A549 (cell line): ENCODE data around the gene TMEM123. TPM values are rescaled to one million over a fixed set of nuclear protein-coding genes. Genes with fewer than 3 reads are reported as not detected.

Experiments
- ATAC-seq, 2 experiments: fragments of 200-7000 bp in 1 of 2; fragments of >200 bp in 1 of 2; cut with Nextera tagmentation in 1 of 2; cut with Tn5 transposase in 1 of 2; 3 replicates each; pipeline versions ENCODE4 v1.8.0 to v1.9.1; 2018 to 2020; ENCODE audit warnings: mild to moderate bottlenecking in 1 of 2, moderate library complexity in 1 of 2
- CTCF ChIA-PET: fragments of 300-600 bp; sonication (Branson Sonifier 250); formaldehyde crosslinking; extraction: SDS; loops from one replicate; lab custom pipeline; 2021; ENCODE audit warnings: antibody characterized with exemption, inconsistent platforms; lab: Yijun Ruan, JAX
- POLR2A ChIA-PET: fragments of 350-600 bp; formaldehyde crosslinking; extraction: SDS; loops from one replicate; lab custom pipeline; 2021; ENCODE audit warnings: antibody characterized with exemption, inconsistent platforms; lab: Yijun Ruan, JAX
- DNase-seq, 2 experiments: peaks; one replicate each; pipeline versions ENCODE4 v3.0.0 to v3.0.0-alpha.2; 2011 to 2016; ENCODE audit warnings: low read depth in 1 of 2, low spot score in 1 of 2
- FAIRE-seq: peaks from 2 replicates; lab custom pipeline; 2011; peaks lifted over from hg19 to GRCh38; lab: Jason Lieb, UNC
- H3K27ac ChIP-seq, 2 experiments: fragments of >200 bp; sonication (Bioruptor Twin); formaldehyde crosslinking; 3 replicates each; pipeline ENCODE4 v1.5.1; 2016 to 2017
- H3K4me1 ChIP-seq: fragments of >200 bp; sonication (Bioruptor Twin); formaldehyde crosslinking; 3 replicates; pipeline ENCODE4 v1.6.1; 2016
- H3K4me2 ChIP-seq: fragments of >200 bp; sonication (Bioruptor Twin); formaldehyde crosslinking; 3 replicates; pipeline ENCODE4 v1.6.1; 2016
- H3K4me3 ChIP-seq: fragments of >200 bp; sonication (Bioruptor Twin); formaldehyde crosslinking; 3 replicates; pipeline ENCODE4 v1.5.1; 2016
- H3K9me3 ChIP-seq: fragments of >200 bp; sonication (Bioruptor Twin); formaldehyde crosslinking; 3 replicates; pipeline ENCODE4 v1.6.1; 2016
- CBX2 ChIP-seq: fragments of 200-600 bp; sonication (generic); IDR thresholded peaks from 2 replicates; pipeline ENCODE4 v1.6.1; 2016; ENCODE audit warnings: low read depth, mild to moderate bottlenecking, borderline replicate concordance
- CEBPB ChIP-seq, 2 experiments: fragments of >200 bp in 1 of 2; sonication (Bioruptor Twin) in 1 of 2; formaldehyde crosslinking in 1 of 2; IDR thresholded peaks; 2 replicates each; pipeline ENCODE4 v1.6.1; 2012 to 2016
- CHD4 ChIP-seq: fragments of 200-600 bp; sonication (generic); IDR thresholded peaks from 2 replicates; pipeline ENCODE4 v1.6.1; 2016; ENCODE audit warnings: antibody characterized with exemption, mild to moderate bottlenecking, borderline replicate concordance
- EHMT2 ChIP-seq: fragments of 200-600 bp; sonication (generic); IDR thresholded peaks from 2 replicates; pipeline ENCODE4 v1.6.1; 2016; ENCODE audit warnings: antibody characterized with exemption, low read depth, mild to moderate bottlenecking, moderate library complexity
- ELK1 ChIP-seq: fragments of 150-350 bp; IDR thresholded peaks from 2 replicates; pipeline ENCODE4 v1.6.1; 2014; ENCODE audit warnings: low read depth, mild to moderate bottlenecking, low read length
- FOSL2 ChIP-seq, 2 experiments: fragments of 450-650 bp in 1 of 2; fragments of >200 bp in 1 of 2; sonication (Bioruptor Twin) in 1 of 2; formaldehyde crosslinking; IDR thresholded peaks; 2 replicates each; pipeline versions ENCODE4 v1.5.0 to v1.6.1; 2016 to 2020; ENCODE audit warnings: mild to moderate bottlenecking in 1 of 2, moderate library complexity in 1 of 2
- HDAC2 ChIP-seq: fragments of 200-600 bp; sonication (generic); IDR thresholded peaks from 2 replicates; pipeline ENCODE4 v1.6.1; 2016
- HES2 ChIP-seq: fragments of >200 bp; sonication (Bioruptor Twin); formaldehyde crosslinking; IDR thresholded peaks from 2 replicates; pipeline ENCODE4 v1.6.1; 2016
- JUNB ChIP-seq: fragments of >200 bp; sonication (Bioruptor Twin); formaldehyde crosslinking; IDR thresholded peaks from 2 replicates; pipeline ENCODE4 v1.6.1; 2016
- KDM5A ChIP-seq: fragments of 200-600 bp; sonication (generic); IDR thresholded peaks from 2 replicates; pipeline ENCODE4 v1.6.1; 2016; ENCODE audit warnings: antibody characterized with exemption, mild to moderate bottlenecking
- MAFK ChIP-seq: fragments of 450-650 bp; IDR thresholded peaks from 2 replicates; pipeline ENCODE4 v1.6.1; 2014; ENCODE audit not compliant: partially characterized antibody
- MAX ChIP-seq: IDR thresholded peaks from 2 replicates; pipeline ENCODE4 v1.6.1; 2012
- MAZ ChIP-seq: fragments of 150-350 bp; IDR thresholded peaks from 2 replicates; pipeline ENCODE4 v1.6.1; 2014; ENCODE audit warnings: antibody characterized with exemption, low read depth, low read length, borderline replicate concordance
- NR3C1 ChIP-seq: fragments of >200 bp; sonication (Bioruptor Twin); formaldehyde crosslinking; IDR thresholded peaks from 3 replicates; pipeline ENCODE4 v1.6.1; 2017
- PBX3 ChIP-seq: IDR thresholded peaks from 2 replicates; pipeline ENCODE4 v1.6.1; 2012
- POLR2AphosphoS2 ChIP-seq: conservative IDR thresholded peaks from 2 replicates; pipeline ENCODE4 v1.6.1; 2012; ENCODE audit warnings: low read length, improper control_type of control experiment, inconsistent platforms
- RAD21 ChIP-seq, 2 experiments: fragments of >200 bp in 1 of 2; sonication (Bioruptor Twin) in 1 of 2; formaldehyde crosslinking in 1 of 2; IDR thresholded peaks in 1 of 2; conservative IDR thresholded peaks in 1 of 2; 2 replicates in 1 of 2; 3 replicates in 1 of 2; pipeline ENCODE4 v1.6.1; 2012 to 2018; ENCODE audit warnings: inconsistent platforms in 1 of 2
- RCOR1 ChIP-seq: fragments of 150-350 bp; IDR thresholded peaks from 2 replicates; pipeline ENCODE4 v1.6.1; 2014; ENCODE audit warnings: antibody characterized with exemption, low read length, low read depth
- RFX5 ChIP-seq: fragments of 450-650 bp; IDR thresholded peaks from 2 replicates; pipeline ENCODE4 v1.7.1; 2014; ENCODE audit warnings: antibody characterized with exemption, mild to moderate bottlenecking, moderate library complexity
- SMC3 ChIP-seq: fragments of >200 bp; sonication (Bioruptor Twin); formaldehyde crosslinking; IDR thresholded peaks from 3 replicates; pipeline ENCODE4 v1.6.1; 2018; ENCODE audit warnings: inconsistent platforms
- USF2 ChIP-seq: fragments of 450-650 bp; IDR thresholded peaks from 2 replicates; pipeline ENCODE4 v1.6.1; 2014; ENCODE audit warnings: antibody characterized with exemption
- ZFP36 ChIP-seq: fragments of 450-650 bp; IDR thresholded peaks from 2 replicates; pipeline ENCODE4 v1.6.1; 2014; ENCODE audit warnings: borderline replicate concordance; ENCODE audit not compliant: partially characterized antibody
- ZNF302 ChIP-seq: fragments of 250-450 bp; sonication (Bioruptor Pico); IDR thresholded peaks from 2 replicates; pipeline ENCODE4 v1.9.0; 2021; ENCODE audit warnings: inconsistent platforms, mild to moderate bottlenecking, moderate library complexity
- WGBS: methylation state at CpG from one replicate; pipeline ENCODE4 v1.1.6; 2017; ENCODE audit errors: missing lambda C conversion rate; 5-methylcytosine and 5-hydroxymethylcytosine counted together
- polyA plus RNA-seq, 4 experiments: library from polyadenylated mRNA; depleted of rRNA in 3 of 4; stranded (reverse); fragments of >200 nt; fragmentation: RNase III in 1 of 4; extraction: RNeasy Plus Mini Kit Qiagen cat#74134 plus additional on column Dnase treatment in 1 of 4; gene quantifications; 2 replicates in 3 of 4; 3 replicates in 1 of 4; pipeline ENCODE4 v1.2.3, GENCODE V29; 2011 to 2017
- TF ChIP-seq, protein P1 (sequence below): fragments of >200 bp; sonication (Bioruptor Twin); formaldehyde crosslinking; IDR thresholded peaks from 3 replicates; pipeline ENCODE4 v1.5.1; 2016
- TF ChIP-seq, protein P2 (sequence below): fragments of >200 bp; sonication (Bioruptor Twin); formaldehyde crosslinking; IDR thresholded peaks from 3 replicates; pipeline ENCODE4 v1.6.1; 2016

TMEM123 gene
- polyA plus RNA-seq, 2 of the 4 experiments (the other 2 are of a cell fraction) = 199 to 458 TPM

DNA sequence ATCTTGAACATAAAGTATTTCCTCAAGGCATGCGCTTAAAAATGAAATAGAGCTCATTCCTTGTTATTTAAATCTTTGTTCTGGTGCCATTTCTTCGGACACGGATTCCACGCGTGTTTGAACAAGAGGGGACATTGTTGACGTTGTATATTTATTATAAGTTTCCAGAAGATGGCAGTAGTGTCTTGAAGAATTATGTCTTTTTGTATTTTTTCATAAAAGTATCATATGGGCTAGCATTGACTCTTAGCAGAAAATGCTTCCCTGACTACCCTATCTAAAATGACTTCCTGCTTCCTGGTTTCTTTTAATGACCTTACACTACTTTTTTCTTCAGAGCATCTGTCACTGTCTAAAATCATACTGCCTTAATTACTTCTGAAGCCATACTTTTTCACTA is 85.2 kb downstream of the TMEM123 start:
- H3K4me2 ChIP-seq = no peak overlapping the region
- ChIA-PET CTCF (interaction anchor here (0.6 to 5.0 kb wide), 24 partner anchors 9 to 659 kb away, joined by 3 to 60 read pairs (median 4); partner anchors contain the start of gene TMEM123), POLR2A (no interaction called here)
- FAIRE-seq (no peak), DNase-seq (peak; percentile 10 to 29), ATAC-seq (peak; percentile 39 to 69; a peak in 3 of 6 replicates)
- no peaks in the 10 kb centered on the region; the same call in 2 of the 3 replicates for H3K4me1 ChIP-seq
- TF ChIP-seq RAD21 (conservative IDR thresholded peaks at IDR 0.05 in 1 of 2, IDR thresholded peaks at IDR 0.05 in 1 of 2) (peak; percentile 45 to 64), MAX (no peak), SMC3 (peak; percentile 57; the same call in 2 of the 3 replicates)
- TF ChIP-seq, protein P1, sequence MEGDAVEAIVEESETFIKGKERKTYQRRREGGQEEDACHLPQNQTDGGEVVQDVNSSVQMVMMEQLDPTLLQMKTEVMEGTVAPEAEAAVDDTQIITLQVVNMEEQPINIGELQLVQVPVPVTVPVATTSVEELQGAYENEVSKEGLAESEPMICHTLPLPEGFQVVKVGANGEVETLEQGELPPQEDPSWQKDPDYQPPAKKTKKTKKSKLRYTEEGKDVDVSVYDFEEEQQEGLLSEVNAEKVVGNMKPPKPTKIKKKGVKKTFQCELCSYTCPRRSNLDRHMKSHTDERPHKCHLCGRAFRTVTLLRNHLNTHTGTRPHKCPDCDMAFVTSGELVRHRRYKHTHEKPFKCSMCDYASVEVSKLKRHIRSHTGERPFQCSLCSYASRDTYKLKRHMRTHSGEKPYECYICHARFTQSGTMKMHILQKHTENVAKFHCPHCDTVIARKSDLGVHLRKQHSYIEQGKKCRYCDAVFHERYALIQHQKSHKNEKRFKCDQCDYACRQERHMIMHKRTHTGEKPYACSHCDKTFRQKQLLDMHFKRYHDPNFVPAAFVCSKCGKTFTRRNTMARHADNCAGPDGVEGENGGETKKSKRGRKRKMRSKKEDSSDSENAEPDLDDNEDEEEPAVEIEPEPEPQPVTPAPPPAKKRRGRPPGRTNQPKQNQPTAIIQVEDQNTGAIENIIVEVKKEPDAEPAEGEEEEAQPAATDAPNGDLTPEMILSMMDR = peak; percentile 46
- no peaks in the 10 kb centered on the region for H3K9me3 ChIP-seq
- no peak overlapping the region for H3K4me3 ChIP-seq
- 34% methylated on average over 6 of the region's 6 CpGs for WGBS
- no peak overlapping the region for H3K27ac ChIP-seq

DNA sequence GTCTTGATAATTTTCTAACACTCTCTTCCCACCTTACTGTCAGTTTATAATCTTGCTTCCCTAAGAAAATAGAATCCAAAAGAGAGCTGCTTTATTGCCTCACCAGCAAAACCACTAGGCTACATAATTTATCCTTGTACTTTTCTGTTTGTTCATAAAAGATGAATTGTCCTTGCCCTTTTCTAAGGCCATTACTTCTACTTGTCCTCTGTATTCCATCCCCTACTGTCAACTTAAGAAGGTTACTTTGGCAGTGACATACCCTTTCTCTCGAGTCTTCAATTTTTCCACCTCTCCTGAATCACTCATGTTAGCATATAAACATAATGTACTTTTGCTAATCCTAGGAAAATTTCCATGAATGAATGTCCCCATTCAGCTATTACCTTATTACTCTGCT is 87.6 kb downstream of the TMEM123 start:
- no peak for FAIRE-seq
- ChIA-PET POLR2A (no interaction called here), CTCF (interaction anchor here (1.2 to 5.0 kb wide), 8 partner anchors 11 to 249 kb away, joined by 3 to 60 read pairs (median 13); no protein-coding TSS in a partner anchor)
- no peak overlapping the region for H3K4me3 ChIP-seq
- no peaks in the 10 kb centered on the region; the same call in 2 of the 3 replicates for H3K4me1 ChIP-seq
- WGBS = 79% methylated on average over 1 of the region's 1 CpG
- no peak overlapping the region for H3K27ac ChIP-seq
- TF ChIP-seq CBX2 (no peak), RCOR1 (no peak), MAFK (no peak), HES2 (no peak), MAZ (no peak), ZFP36 (no peak), ZNF302 (CRISPR knock-in tag) (no peak), RFX5 (no peak)
- DNase-seq = no peak
- H3K9me3 ChIP-seq = no peaks in the 10 kb centered on the region
- no peak overlapping the region for H3K4me2 ChIP-seq
- ATAC-seq = no peak

DNA sequence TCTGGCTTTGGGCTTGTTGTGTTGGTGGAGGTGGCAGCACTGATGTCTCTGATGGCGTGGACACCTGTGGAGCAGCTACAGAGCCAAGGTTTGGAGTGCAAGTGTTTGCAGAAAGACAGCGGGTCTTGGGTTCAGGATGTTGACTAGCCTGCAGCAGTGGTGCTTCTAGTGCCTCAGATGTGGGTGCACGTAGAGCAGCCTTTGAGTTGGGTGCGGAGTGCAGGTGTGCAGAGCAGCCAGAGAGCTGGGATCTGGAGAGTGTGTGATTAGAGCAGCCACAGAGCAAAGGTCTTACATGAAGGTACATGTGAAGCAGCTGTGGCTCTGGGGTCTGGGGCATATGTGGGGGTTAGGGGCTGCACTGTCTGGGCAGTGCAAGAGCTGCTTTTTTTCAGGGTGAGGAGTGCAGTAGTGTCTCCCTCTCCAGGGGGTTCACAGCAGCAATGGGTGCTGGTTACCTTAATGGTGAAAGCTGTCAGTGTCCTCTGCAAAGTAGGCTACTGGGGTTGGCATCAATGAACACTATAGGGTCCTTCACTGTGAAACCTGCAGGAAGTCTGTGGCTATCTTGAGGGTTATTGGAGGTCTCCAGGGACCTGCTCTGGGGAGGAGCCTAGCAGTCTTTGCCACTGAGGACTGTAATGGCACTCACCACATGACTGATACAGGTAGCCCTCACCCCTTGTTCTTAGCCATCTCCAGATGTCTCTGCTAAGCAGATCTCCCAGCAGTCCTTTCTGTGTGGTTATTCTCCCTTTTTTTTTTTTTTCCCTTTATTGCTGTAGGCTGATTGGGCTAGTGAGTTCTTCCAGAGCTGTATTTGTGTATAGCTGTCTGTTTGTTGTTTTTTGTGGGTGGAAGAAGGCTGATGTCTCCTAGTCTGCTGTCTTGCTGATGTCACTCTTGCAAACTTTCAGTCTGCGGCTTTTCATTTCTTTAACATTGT is 91.2 kb downstream of the TMEM123 start:
- 75% methylated on average over 5 of the region's 5 CpGs for WGBS
- Histone ChIP-seq H3K27ac (no peak overlapping the region), H3K9me3 (peaks cover 11% of the 10 kb centered on the region; the same call in 1 of the 3 replicates), H3K4me1 (no peaks in the 10 kb centered on the region), H3K4me3 (no peak overlapping the region), H3K4me2 (no peak overlapping the region)
- FAIRE-seq (no peak), DNase-seq (no peak), ATAC-seq (no peak; a peak in 1 of 6 replicates)
- CTCF ChIA-PET = interaction anchor here (0.7 to 2.1 kb wide), 2 partner anchors 30 to 486 kb away, joined by 4 to 12 read pairs; no protein-coding TSS in a partner anchor
- POLR2A ChIA-PET = no interaction called here
- TF ChIP-seq RFX5 (no peak), ELK1 (no peak), EHMT2 (no peak), FOSL2 (IDR thresholded peaks at IDR 0.05) (no peak), FOSL2 (CRISPR knock-in tag; IDR thresholded peaks at IDR 0.05) (no peak), HDAC2 (no peak), SMC3 (no peak), KDM5A (no peak), POLR2AphosphoS2 (no peak), CHD4 (no peak), PBX3 (no peak), JUNB (no peak), NR3C1 (no peak), CEBPB (IDR thresholded peaks at IDR 0.05) (no peak), USF2 (no peak)
- TF ChIP-seq, protein P2, sequence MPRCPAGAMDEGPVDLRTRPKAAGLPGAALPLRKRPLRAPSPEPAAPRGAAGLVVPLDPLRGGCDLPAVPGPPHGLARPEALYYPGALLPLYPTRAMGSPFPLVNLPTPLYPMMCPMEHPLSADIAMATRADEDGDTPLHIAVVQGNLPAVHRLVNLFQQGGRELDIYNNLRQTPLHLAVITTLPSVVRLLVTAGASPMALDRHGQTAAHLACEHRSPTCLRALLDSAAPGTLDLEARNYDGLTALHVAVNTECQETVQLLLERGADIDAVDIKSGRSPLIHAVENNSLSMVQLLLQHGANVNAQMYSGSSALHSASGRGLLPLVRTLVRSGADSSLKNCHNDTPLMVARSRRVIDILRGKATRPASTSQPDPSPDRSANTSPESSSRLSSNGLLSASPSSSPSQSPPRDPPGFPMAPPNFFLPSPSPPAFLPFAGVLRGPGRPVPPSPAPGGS = no peak
